GM12875 (cell line): ENCODE data around the gene MRPL24.
A peak's percentile ranks its signal among the peaks of the same experiment; 100 is the strongest.

Source experiments
- H3K4me3 ChIP-seq: one replicate; pipeline ENCODE4 v1.5.1; 2011; ENCODE audit warnings: low read depth, low read length, control low read depth
- CTCF ChIP-seq: IDR thresholded peaks from 2 replicates; pipeline ENCODE4 v1.5.1; 2011; ENCODE audit warnings: low read depth, mild to moderate bottlenecking, control low read depth, inconsistent platforms, low read length, moderate library complexity, borderline replicate concordance; ENCODE audit not compliant: insufficient read depth

The MRPL24 gene

DNA sequence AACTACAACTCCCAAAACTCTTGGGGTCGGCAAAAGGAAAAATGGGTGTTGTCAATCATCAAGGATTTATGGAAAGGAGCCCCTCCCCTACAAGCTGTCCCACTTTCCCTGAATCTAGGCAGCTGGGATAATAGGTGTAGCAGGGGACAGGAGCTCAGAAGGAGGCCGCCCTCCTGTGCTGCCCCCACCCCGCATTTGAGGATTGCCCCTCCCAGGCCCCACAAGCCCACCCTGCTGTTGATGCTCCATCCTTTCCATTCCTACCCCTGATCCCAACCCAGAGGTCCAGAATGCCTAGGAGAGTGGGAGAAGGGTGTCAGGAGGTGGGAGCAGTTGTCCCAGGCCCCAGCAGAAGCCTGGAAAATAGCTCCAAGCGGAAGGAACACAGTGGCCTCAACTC, 1.9 kb upstream of the MRPL24 start:
- no peak for TF ChIP-seq CTCF

DNA sequence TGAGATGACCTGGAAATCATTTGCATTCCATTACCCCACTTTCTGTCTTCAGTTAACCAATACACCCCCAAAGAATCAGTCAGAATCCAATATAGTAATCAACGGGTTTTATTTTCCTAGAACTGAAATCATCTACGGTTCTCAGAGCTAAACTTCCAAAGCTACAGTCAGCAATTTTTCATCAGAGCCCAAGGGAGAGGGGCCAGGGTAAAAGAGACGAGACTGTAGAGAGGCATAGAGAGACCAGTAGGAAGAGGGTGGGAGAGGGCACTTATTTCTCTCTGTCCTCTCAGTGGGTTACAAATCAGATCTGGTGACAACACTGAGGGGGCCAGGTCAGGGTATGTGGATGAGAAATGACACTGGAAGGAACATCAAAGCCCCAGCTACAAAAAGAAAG, 1.1 kb upstream of the MRPL24 start:
- TF ChIP-seq CTCF, result no peak
- H3K4me3 ChIP-seq, result no peak overlapping the region

More for the DNA sequence above, 1.9 kb upstream of the MRPL24 start:
- H3K4me3 ChIP-seq, result no peak overlapping the region

GRCh38 chr1:156741481-156741983, 644 bp upstream of the MRPL24 start:
- peak overlapping the region; percentile 21 for H3K4me3 ChIP-seq
- no peak for TF ChIP-seq CTCF

- TF ChIP-seq CTCF, result no peak
- H3K4me3 ChIP-seq, result peak overlapping the region; percentile 61
These were observed 599 bp downstream of the MRPL24 start for GRCh38 chr1:156740237-156740740.

DNA sequence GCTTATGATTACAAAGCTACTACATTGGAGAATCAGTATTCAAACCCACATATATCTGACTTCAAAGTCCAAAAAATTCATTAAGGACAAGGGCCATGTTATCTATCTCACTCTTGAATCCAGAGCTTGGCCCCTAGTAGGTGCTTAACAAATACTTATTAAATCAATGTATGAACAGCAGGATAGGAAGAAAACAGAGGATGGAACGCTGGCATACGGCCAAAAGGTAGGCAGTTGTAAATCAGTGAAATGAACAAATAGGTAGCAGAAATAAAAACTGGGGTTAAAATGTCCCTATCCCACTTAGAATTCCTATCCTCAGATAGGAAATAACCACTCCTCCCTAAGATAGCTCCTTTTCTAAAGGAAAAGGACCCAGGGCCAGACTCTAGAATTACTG, 2.0 kb downstream of the MRPL24 start:
- no peak overlapping the region for H3K4me3 ChIP-seq

DNA sequence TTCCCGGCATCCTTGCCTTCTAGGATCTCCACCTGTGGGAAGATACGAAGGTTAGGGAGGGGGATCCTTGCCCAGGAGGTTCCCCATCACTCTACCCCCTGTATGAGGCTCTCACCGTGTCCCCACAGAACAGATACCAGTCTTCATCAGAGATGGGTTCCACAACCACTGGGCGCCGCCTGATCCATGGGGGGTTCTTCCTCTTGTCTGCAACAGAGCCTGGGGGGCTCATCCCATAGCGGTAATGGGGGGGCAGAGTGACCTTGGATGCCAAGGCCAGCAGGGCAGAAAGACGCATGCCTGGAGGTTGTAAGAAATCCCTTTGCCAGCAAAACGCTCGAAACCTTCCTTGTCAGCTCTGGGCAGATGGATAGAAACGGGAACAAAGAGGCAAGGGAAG, 2.5 kb downstream of the MRPL24 start:
- no peak for TF ChIP-seq CTCF
- H3K4me3 ChIP-seq, result no peak overlapping the region

More for the DNA sequence above, 2.0 kb downstream of the MRPL24 start:
- TF ChIP-seq CTCF, result no peak

GRCh38 chr1:156733989-156734584, 6.8 kb downstream of the MRPL24 start:
- TF ChIP-seq CTCF, result no peak
- no peak overlapping the region for H3K4me3 ChIP-seq
